Peyer's patch (tissue), 4 donors: ENCODE data around the gene BIRC7. TPM values are rescaled to one million over a fixed set of nuclear protein-coding genes. Genes with fewer than 3 reads are reported as not detected.
"Not testable (repeated sequence)": the region's sequence is repeated elsewhere in the genome, so short reads cannot be mapped to it uniquely, and the experiment has no call there.

Experiments used
- DNase-seq, 3 donors: peaks; one replicate each; pipeline ENCODE4 v3.0.0-alpha.2; 2017 to 2019
- H3K27ac ChIP-seq, 4 donors: fragments of 200-600 bp; sonication (generic); one replicate each; pipeline ENCODE4 v1.5.1; 2016 to 2019
- H3K27me3 ChIP-seq, 2 donors: fragments of 200-600 bp; sonication (generic); one replicate each; pipeline ENCODE4 v1.5.1; 2019
- H3K36me3 ChIP-seq, 3 donors: fragments of 200-600 bp; sonication (generic); one replicate each; pipeline ENCODE4 v1.5.1; 2016 to 2019
- H3K4me1 ChIP-seq, 4 donors: fragments of 200-600 bp; sonication (generic); one replicate each; pipeline ENCODE4 v1.5.1; 2016 to 2019
- H3K4me3 ChIP-seq, 4 donors: fragments of 200-600 bp; sonication (generic); 1 replicate in 3 of 4; 2 replicates in 1 of 4; pipeline ENCODE4 v1.5.1; 2016 to 2019; ENCODE audit warnings: mild to moderate bottlenecking in 1 of 4
- H3K9me3 ChIP-seq, 4 donors: fragments of 200-600 bp; sonication (generic); one replicate each; pipeline ENCODE4 v1.5.1; 2016 to 2019; ENCODE audit warnings: mild to moderate bottlenecking in 1 of 4
- POLR2A ChIP-seq, 2 donors: fragments of 450-650 bp; IDR thresholded peaks; one replicate each; pipeline ENCODE4 v1.5.1; 2017; ENCODE audit warnings: antibody characterized with exemption in 2 of 2, mild to moderate bottlenecking in 2 of 2, moderate library complexity in 2 of 2
- total RNA-seq, 4 donors: library from RNA; depleted of rRNA; stranded (reverse); fragments of >200 nt; gene quantifications; one replicate each; pipeline ENCODE4 v1.1.0, GENCODE V29; 2016
- TF ChIP-seq, protein P1 (sequence below), 6 experiments: fragments of 450-650 bp in 4 of 6; fragments of 200-600 bp in 2 of 6; sonication (generic) in 1 of 6; IDR thresholded peaks; one replicate each; pipeline ENCODE4 v1.5.1; 2017 to 2019; ENCODE audit warnings: antibody characterized with exemption in 6 of 6, mild to moderate bottlenecking in 3 of 6, moderate library complexity in 1 of 6

The BIRC7 gene
- total RNA-seq, 4 donors from 2014 or later = not detected

DNA sequence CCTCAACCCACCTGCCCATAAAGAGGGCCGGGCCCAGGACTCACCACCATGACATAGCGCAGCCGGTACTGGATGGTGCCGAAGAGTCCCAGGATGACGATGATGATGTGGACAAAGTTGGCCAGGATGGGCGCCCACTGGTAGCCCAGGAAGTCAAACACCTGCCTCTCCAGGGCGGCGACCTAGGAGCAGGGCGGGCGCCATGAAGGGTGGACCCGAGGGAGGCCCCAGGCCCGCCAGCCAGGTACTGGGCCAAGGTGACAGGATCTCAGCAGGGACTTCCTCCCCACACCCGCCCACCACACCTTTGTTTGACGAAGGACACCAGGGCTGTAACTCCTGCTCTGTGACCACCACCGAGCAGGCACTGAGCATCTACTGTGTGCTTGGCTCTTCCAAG lies 14.2 kb downstream of the BIRC7 start:
- no peak for DNase-seq
- H3K27ac ChIP-seq = no peak overlapping the region
- H3K4me3 ChIP-seq = no peak overlapping the region
- H3K27me3 ChIP-seq = peaks cover 0 to 25% of the 10 kb centered on the region in 2 donors
- H3K9me3 ChIP-seq = no peaks in the 10 kb centered on the region
- no peaks in the 10 kb centered on the region for H3K36me3 ChIP-seq
- TF ChIP-seq POLR2A (IDR thresholded peaks at IDR 0.05) = no peak
- TF ChIP-seq, protein P1, sequence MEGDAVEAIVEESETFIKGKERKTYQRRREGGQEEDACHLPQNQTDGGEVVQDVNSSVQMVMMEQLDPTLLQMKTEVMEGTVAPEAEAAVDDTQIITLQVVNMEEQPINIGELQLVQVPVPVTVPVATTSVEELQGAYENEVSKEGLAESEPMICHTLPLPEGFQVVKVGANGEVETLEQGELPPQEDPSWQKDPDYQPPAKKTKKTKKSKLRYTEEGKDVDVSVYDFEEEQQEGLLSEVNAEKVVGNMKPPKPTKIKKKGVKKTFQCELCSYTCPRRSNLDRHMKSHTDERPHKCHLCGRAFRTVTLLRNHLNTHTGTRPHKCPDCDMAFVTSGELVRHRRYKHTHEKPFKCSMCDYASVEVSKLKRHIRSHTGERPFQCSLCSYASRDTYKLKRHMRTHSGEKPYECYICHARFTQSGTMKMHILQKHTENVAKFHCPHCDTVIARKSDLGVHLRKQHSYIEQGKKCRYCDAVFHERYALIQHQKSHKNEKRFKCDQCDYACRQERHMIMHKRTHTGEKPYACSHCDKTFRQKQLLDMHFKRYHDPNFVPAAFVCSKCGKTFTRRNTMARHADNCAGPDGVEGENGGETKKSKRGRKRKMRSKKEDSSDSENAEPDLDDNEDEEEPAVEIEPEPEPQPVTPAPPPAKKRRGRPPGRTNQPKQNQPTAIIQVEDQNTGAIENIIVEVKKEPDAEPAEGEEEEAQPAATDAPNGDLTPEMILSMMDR (IDR thresholded peaks at IDR 0.05) = no peak
- H3K4me1 ChIP-seq = peaks cover 0 to 12% (median 8%) of the 10 kb centered on the region in 4 donors

DNA sequence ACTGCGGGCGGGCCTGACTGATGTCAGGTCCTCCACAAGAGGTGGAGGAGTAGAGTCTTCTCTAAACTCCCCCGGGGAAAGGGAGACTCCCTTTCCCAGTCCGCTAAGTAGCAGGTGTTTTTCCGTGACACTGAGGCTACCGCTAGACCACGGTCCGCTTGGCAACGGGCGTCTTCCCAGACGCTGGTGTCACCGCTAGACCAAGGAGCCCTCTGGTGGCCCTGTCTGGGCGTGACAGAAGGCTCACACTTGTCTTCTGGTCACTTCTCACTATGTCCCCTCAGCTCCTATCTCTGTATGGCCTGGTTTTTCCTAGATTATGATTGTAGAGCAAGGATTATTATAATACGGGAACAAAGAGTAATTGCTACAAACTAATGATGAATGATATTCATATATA lies 15.6 kb downstream of the BIRC7 start:
- peaks cover 0 to 28% of the 10 kb centered on the region in 2 donors for H3K27me3 ChIP-seq

DNA sequence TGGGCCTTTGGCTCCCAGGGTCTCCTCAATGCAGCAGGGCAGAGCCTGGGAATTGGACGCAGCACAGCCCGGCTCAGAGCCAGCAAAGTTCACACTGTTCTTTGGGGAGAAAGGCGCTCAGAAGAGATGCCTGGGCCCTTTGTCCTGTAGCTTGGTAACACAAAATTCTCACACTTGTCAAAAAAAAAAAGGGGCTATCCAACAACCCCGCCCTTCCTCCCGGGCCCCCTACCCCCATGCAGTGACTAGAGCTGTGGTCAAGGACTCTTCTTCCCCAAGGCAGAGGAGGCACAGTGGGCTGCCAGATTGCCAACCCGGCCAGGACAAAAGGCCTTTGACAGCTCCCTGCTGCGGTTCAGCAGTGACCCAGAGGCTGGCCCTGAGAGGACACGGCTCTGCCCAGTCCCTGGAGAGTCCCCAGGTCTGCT lies 16.6 kb downstream of the BIRC7 start:
- Histone ChIP-seq H3K9me3 (no peaks in the 10 kb centered on the region), H3K4me3 (no peak overlapping the region), H3K27me3 (peaks cover 0 to 28% of the 10 kb centered on the region in 2 donors), H3K36me3 (no peaks in the 10 kb centered on the region), H3K4me1 (peaks cover 0 to 12% (median 8%) of the 10 kb centered on the region in 4 donors), H3K27ac (no peak overlapping the region)
- DNase-seq = no peak
- no peak for TF ChIP-seq POLR2A (IDR thresholded peaks at IDR 0.05)
- TF ChIP-seq, protein P1 (IDR thresholded peaks at IDR 0.05) = no peak

More for the DNA sequence above, 15.6 kb downstream of the BIRC7 start:
- not testable (repeated sequence) for DNase-seq, H3K36me3 ChIP-seq, H3K27ac ChIP-seq, H3K4me3 ChIP-seq, H3K9me3 ChIP-seq
- H3K4me1 ChIP-seq = peaks cover 0 to 12% (median 8%) of the 10 kb centered on the region in 4 donors

DNA sequence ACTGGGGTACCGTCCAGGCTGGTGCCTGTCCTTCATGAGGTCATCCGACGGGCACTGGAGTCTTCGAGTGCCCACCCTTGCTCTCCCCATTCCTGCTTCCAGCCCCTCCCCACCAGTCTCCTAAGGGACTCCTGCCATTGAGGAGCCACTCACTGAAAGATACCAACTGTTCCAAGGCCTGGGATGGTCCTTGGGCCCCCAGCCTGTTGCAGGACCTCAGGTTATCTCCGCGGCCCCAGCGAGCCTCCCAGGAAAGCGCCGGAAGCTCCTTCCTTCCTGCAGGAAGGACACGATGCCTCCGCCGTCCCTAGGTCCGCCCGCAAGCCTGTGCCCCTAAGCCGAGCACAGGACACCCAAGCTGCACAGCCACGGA lies 17.3 kb downstream of the BIRC7 start:
- H3K36me3 ChIP-seq = no peaks in the 10 kb centered on the region
- H3K27ac ChIP-seq = no peak overlapping the region
- DNase-seq = no peak
- H3K9me3 ChIP-seq = no peaks in the 10 kb centered on the region
- peaks cover 0 to 26% of the 10 kb centered on the region in 2 donors for H3K27me3 ChIP-seq
- peaks cover 0 to 12% (median 8%) of the 10 kb centered on the region in 4 donors for H3K4me1 ChIP-seq
- TF ChIP-seq POLR2A (IDR thresholded peaks at IDR 0.05) = no peak
- TF ChIP-seq, protein P1 (IDR thresholded peaks at IDR 0.05) = no peak
- H3K4me3 ChIP-seq = peak overlapping the region in 1 of 4 donors; percentile 41

DNA sequence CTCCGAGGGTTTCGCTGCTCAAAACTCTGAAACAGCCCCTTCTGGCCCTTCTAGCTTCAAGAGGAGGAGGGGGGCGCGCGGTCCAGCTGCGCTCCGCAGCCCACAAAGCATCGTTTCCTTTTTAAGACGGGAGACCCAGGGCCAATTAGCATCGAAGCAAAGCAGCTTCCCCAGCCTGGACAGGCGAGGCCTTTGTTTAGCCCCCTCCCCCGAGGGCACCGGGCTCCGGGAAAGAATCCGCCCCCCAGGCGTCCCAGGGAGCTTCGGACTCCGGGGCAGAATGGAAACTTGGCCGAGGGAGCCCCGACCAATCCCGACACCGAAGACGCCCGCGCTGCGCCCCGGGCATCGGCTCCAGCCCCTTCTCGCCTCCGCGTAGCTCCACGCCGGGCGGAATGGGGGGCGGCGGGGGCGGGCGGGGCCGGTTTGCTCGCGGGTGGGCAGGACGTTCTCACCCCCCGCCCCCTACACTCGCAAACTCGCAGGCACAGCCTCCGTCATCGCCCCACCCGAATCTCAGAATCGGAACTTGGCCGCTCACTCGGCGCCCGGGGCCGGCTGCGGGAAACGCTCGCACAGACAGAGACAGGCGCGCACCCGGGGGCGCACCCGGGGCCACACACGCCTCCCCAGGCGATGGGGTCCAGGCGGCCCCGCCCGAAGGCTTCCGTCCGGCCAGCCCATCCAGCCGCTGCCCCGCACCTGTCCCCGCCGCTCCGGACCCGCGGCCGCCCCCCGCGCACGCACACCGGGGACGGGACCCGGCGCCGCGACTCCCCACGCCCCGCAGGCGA lies 17.9 kb downstream of the BIRC7 start:
- H3K27ac ChIP-seq = no peak overlapping the region
- H3K9me3 ChIP-seq = no peaks in the 10 kb centered on the region
- H3K36me3 ChIP-seq = no peaks in the 10 kb centered on the region
- peaks cover 0 to 21% of the 10 kb centered on the region in 2 donors for H3K27me3 ChIP-seq
- no peak for TF ChIP-seq POLR2A (IDR thresholded peaks at IDR 0.05)
- TF ChIP-seq, protein P1 (IDR thresholded peaks at IDR 0.05) = no peak
- no peak for DNase-seq
- H3K4me1 ChIP-seq = peaks cover 0 to 12% (median 8%) of the 10 kb centered on the region in 4 donors
- peak overlapping the region in 2 of 4 donors; percentile 26 to 41 for H3K4me3 ChIP-seq

DNA sequence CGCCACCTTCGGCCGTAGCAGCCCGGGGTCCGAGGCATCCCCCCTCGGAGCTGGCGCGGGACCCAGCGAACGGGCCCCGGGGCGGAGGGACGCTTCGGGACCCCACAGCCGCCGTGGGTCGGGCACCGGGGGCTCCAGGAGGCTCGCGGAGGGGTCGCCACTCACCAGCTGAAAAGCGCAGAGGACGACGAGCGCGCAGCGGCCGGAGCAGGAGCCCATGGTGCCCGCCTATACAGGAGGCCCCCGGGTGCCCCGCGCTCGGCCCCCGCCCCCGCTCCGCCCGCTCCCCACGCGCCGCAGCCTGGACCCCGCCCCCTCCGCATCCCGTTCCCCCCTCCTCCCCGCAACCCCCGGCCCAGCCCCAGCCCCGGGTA lies 18.5 kb downstream of the BIRC7 start, which contains the start of gene NKAIN4:
Gene NKAIN4, minus strand, starts transcription at position 232 of the 374 bp plus-strand sequence. Its CDS starts 13 bp downstream, at position 219.
- no peaks in the 10 kb centered on the region for H3K9me3 ChIP-seq
- H3K36me3 ChIP-seq = no peaks in the 10 kb centered on the region
- H3K27me3 ChIP-seq = peaks cover 0 to 20% of the 10 kb centered on the region in 2 donors
- H3K4me1 ChIP-seq = peaks cover 0 to 12% (median 8%) of the 10 kb centered on the region in 4 donors
- H3K4me3 ChIP-seq = peak within 1 kb of the TSS in 2 of 4 donors; percentile 26 to 41
- no peak within 1 kb of the TSS for H3K27ac ChIP-seq
- no peak for DNase-seq
- TF ChIP-seq, protein P1 (IDR thresholded peaks at IDR 0.05) = no peak
